ENCODE data around the gene MED27. TPM values are rescaled to one million over a fixed set of nuclear protein-coding genes. Genes with fewer than 3 reads are reported as not detected.

MED27 gene
- total and polyA plus RNA-seq, 2 experiments from 2014 or later, result 17.2 to 32.1 TPM

DNA sequence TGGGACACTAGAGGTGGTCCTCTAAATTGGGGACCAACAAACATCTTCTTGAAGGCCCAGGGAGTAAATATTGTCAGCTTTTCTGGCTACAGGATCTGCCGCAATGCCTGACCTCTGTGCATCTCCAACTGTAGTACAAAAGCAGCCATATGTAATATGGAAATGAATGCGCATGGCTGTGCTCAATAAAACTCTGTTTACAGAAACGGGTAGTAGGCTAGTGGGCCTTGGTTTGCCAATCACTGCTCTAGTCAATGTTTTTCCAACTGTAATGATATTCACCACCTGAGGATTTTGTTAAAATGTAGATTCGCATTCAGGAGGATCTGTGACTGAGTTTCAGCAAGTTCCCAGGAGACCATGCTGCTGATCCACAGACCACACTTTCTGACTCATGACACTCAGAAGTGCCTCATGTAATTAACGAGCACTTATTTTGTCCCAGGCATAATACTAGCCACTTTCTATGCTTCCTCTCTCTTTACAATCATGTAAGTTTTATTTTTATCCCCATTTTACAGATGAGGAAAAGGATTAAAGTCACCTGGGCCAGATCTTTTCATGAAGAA is 96.9 kb downstream of the MED27 start:
- DNase-seq (ENCODE audit: low spot score), result no peak
- H2AFZ ChIP-seq, result no peak overlapping the region
- no peak for TF ChIP-seq CTCF (IDR thresholded peaks at IDR 0.05; ENCODE audit: poor library complexity)
- TF ChIP-seq EZH2 (IDR thresholded peaks at IDR 0.05; ENCODE audit: borderline replicate concordance), result no peak
- no peak for TF ChIP-seq EZH2phosphoT487 (IDR thresholded peaks at IDR 0.05; ENCODE audit: low read depth, severe bottlenecking, unreplicated experiment)
- H3K36me3 ChIP-seq (replicated peaks; ENCODE audit: insufficient read depth, low read depth), result no peaks in the 10 kb centered on the region
- no peaks in the 10 kb centered on the region for H3K79me2 ChIP-seq
- H3K27ac ChIP-seq, result no peak overlapping the region
- no peaks in the 10 kb centered on the region for H4K20me1 ChIP-seq (ENCODE audit: insufficient read depth, poor library complexity, severe bottlenecking)
- H3K4me1 ChIP-seq (ENCODE audit: insufficient read depth), result peaks cover 7% of the 10 kb centered on the region
- no peak overlapping the region for H3K4me2 ChIP-seq
- H3K27me3 ChIP-seq, result no peaks in the 10 kb centered on the region
- no peaks in the 10 kb centered on the region for H3K9me2 ChIP-seq (replicated peaks; ENCODE audit: insufficient read depth)
- no peaks in the 10 kb centered on the region for H3K9me3 ChIP-seq (ENCODE audit: low read depth)
- no peak overlapping the region for H3K4me3 ChIP-seq
- WGBS (ENCODE audit: low lambda C conversion rate, missing lambda C conversion rate), result 77% methylated on average over 5 of the region's 5 CpGs

DNA sequence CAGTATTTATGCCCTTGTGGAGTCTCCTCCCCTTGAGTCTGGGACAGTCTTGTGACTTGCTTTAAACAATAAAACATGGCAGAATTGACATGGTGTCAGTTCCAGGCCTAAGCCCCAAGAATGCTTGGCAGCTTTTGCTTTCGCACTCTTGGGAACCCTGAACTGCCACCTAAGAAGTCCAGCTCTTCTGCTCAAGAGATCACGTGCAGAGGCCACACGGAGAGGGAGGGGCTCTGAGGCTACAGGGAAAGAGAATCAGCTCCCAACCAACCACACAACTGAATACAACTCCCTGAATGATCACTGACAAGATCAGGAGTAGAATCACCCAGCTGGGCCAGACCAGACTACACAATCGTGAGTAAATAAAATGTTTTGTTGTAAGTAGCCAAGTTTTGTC is 97.6 kb downstream of the MED27 start:
- DNase-seq (ENCODE audit: low spot score), result no peak
- TF ChIP-seq EZH2 (IDR thresholded peaks at IDR 0.05; ENCODE audit: borderline replicate concordance) (no peak), EZH2phosphoT487 (IDR thresholded peaks at IDR 0.05; ENCODE audit: low read depth, severe bottlenecking, unreplicated experiment) (no peak), CTCF (IDR thresholded peaks at IDR 0.05; ENCODE audit: poor library complexity) (no peak)
- H3K27ac ChIP-seq, result no peak overlapping the region
- no peaks in the 10 kb centered on the region for H3K9me3 ChIP-seq (ENCODE audit: low read depth)
- no peak overlapping the region for H2AFZ ChIP-seq
- H3K9me2 ChIP-seq (replicated peaks; ENCODE audit: insufficient read depth), result no peaks in the 10 kb centered on the region
- no peak overlapping the region for H3K4me2 ChIP-seq
- no peaks in the 10 kb centered on the region for H3K27me3 ChIP-seq
- H3K4me3 ChIP-seq, result no peak overlapping the region
- no peaks in the 10 kb centered on the region for H3K36me3 ChIP-seq (replicated peaks; ENCODE audit: insufficient read depth, low read depth)
- WGBS (ENCODE audit: low lambda C conversion rate, missing lambda C conversion rate), result 90% methylated on average over 4 of the region's 4 CpGs
- H3K4me1 ChIP-seq (ENCODE audit: insufficient read depth), result peaks cover 7% of the 10 kb centered on the region
- H3K79me2 ChIP-seq, result no peaks in the 10 kb centered on the region
- H4K20me1 ChIP-seq (ENCODE audit: insufficient read depth, poor library complexity, severe bottlenecking), result no peaks in the 10 kb centered on the region

GRCh38 chr9:131981116-131981776 is 98.4 kb downstream of the MED27 start:
- 71% methylated on average over 8 of the region's 8 CpGs for WGBS (ENCODE audit: low lambda C conversion rate, missing lambda C conversion rate)
- Histone ChIP-seq H3K9me2 (replicated peaks; ENCODE audit: insufficient read depth) (no peaks in the 10 kb centered on the region), H3K4me1 (ENCODE audit: insufficient read depth) (peaks cover 13% of the 10 kb centered on the region), H3K4me3 (no peak overlapping the region), H4K20me1 (ENCODE audit: insufficient read depth, poor library complexity, severe bottlenecking) (no peaks in the 10 kb centered on the region), H3K9me3 (ENCODE audit: low read depth) (no peaks in the 10 kb centered on the region), H2AFZ (no peak overlapping the region), H3K36me3 (replicated peaks; ENCODE audit: insufficient read depth, low read depth) (no peaks in the 10 kb centered on the region), H3K27me3 (no peaks in the 10 kb centered on the region), H3K27ac (no peak overlapping the region), H3K79me2 (no peaks in the 10 kb centered on the region), H3K4me2 (peak overlapping the region; percentile 55)
- TF ChIP-seq EZH2phosphoT487 (IDR thresholded peaks at IDR 0.05; ENCODE audit: low read depth, severe bottlenecking, unreplicated experiment) (no peak), EZH2 (IDR thresholded peaks at IDR 0.05; ENCODE audit: borderline replicate concordance) (no peak), CTCF (IDR thresholded peaks at IDR 0.05; ENCODE audit: poor library complexity) (no peak)
- DNase-seq (ENCODE audit: low spot score), result no peak

Measured in hepatocyte (in vitro differentiated cells).